Measurements from ENCODE around the gene GPC5.

Gene GPC5

DNA sequence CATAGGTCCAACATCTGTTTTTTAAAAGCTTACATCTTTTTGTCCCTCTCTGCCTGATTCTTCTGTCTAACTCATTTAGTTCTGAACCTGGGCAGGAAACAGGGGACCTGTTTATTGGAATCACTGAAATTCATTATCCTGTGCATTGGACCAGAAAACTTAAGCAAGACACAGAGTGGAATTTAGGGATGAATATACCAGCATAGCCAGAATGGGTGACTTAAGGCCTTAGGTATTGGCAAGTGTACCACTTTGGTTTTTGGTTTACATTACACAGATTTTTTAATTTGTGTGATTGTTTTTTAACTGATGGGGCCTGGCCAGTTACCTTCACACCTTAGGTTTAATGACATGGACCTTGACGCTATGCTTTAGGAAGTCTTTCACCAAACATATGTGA lies 232.5 kb downstream of the GPC5 start:
- no peak for DNase-seq (ENCODE audit: low read depth)
- Histone ChIP-seq H3K4me3 (ENCODE audit: low read length) (no peak overlapping the region), H3K9ac (ENCODE audit: low read length) (no peak overlapping the region), H3K27me3 (replicated peaks; ENCODE audit: control insufficient read depth, insufficient read depth, low read length) (no peaks in the 10 kb centered on the region), H3K9me3 (ENCODE audit: control insufficient read depth, low read length) (no peaks in the 10 kb centered on the region), H3K36me3 (ENCODE audit: control insufficient read depth, insufficient read depth, low read length, severe bottlenecking) (no peaks in the 10 kb centered on the region), H3K4me1 (ENCODE audit: control insufficient read depth, insufficient read depth, low read length) (peaks cover 17% of the 10 kb centered on the region)

DNA sequence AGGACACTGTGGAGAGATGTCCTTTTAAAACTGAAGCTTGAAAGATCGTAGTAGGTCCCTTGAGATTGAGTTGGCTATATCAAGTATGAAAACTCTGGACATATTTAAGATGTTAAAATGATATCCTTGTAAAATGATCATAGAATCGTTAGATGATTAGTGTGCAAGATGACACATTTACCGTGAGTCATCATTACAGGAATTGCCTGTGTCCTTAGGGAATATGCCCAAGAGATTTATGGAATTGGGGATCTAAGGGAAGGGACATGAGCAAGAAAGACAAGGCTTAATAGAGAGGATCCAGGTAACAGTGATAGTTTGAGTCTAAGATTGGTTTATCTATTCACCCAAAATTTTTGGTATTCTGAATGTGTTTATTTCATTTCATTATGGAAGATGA lies 233.7 kb downstream of the GPC5 start:
- H3K4me1 ChIP-seq (ENCODE audit: control insufficient read depth, insufficient read depth, low read length): peaks cover 17% of the 10 kb centered on the region

DNA sequence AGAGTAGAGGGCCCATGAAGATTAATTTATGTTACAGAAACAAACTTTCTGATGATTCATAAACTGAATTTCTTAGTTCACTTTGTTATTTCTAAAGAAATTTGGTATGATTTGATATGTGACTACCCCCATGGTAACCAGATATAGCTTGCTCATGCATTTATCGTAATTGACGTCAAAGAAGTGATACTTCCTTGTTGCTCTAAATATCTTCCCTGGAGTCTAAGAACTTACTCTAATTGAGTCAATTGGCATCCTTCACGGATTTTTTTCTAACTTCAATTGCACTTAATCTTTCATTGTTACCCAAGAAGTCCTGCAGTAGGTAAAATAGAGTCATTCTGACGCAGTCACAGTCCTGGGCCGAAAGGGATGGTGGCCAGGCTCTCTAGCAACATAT lies 240.9 kb downstream of the GPC5 start:
- no peak for DNase-seq (ENCODE audit: low read depth)
- H3K36me3 ChIP-seq (ENCODE audit: control insufficient read depth, insufficient read depth, low read length, severe bottlenecking): no peaks in the 10 kb centered on the region
- no peak overlapping the region for H3K9ac ChIP-seq (ENCODE audit: low read length)
- no peaks in the 10 kb centered on the region for H3K27me3 ChIP-seq (replicated peaks; ENCODE audit: control insufficient read depth, insufficient read depth, low read length)
- no peak overlapping the region for H3K4me3 ChIP-seq (ENCODE audit: low read length)
- peaks cover 4% of the 10 kb centered on the region for H3K4me1 ChIP-seq (ENCODE audit: control insufficient read depth, insufficient read depth, low read length)
- no peaks in the 10 kb centered on the region for H3K9me3 ChIP-seq (ENCODE audit: control insufficient read depth, low read length)

More for the DNA sequence above, 233.7 kb downstream of the GPC5 start:
- Histone ChIP-seq H3K9ac (ENCODE audit: low read length) (no peak overlapping the region), H3K27me3 (replicated peaks; ENCODE audit: control insufficient read depth, insufficient read depth, low read length) (no peaks in the 10 kb centered on the region), H3K4me3 (ENCODE audit: low read length) (no peak overlapping the region), H3K36me3 (ENCODE audit: control insufficient read depth, insufficient read depth, low read length, severe bottlenecking) (no peaks in the 10 kb centered on the region), H3K9me3 (ENCODE audit: control insufficient read depth, low read length) (no peaks in the 10 kb centered on the region)
- DNase-seq (ENCODE audit: low read depth): no peak

DNA sequence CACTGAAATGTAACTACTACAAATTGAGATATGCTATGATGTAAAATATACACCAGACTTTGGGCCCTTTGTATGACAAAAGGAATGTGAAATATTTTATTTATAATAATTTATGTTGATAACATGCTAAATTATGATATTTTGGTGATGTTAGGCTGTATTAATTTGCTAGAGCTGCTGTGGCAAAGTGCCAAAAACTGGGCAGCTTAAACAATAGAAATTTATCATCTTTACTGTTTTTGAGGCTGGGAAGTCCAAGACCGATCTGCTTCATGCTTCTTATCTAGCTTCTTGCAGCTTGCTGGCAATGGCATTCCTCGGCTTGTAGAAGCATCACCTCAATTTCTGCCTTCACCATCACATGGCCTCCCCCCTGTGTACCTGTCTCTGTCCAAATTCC lies 245.0 kb downstream of the GPC5 start:
- H3K9ac ChIP-seq (ENCODE audit: low read length): no peak overlapping the region
- H3K27me3 ChIP-seq (replicated peaks; ENCODE audit: control insufficient read depth, insufficient read depth, low read length): no peaks in the 10 kb centered on the region
- peaks cover 26% of the 10 kb centered on the region for H3K4me1 ChIP-seq (ENCODE audit: control insufficient read depth, insufficient read depth, low read length)
- H3K36me3 ChIP-seq (ENCODE audit: control insufficient read depth, insufficient read depth, low read length, severe bottlenecking): no peaks in the 10 kb centered on the region
- no peak overlapping the region for H3K4me3 ChIP-seq (ENCODE audit: low read length)
- H3K9me3 ChIP-seq (ENCODE audit: control insufficient read depth, low read length): no peaks in the 10 kb centered on the region
- no peak for DNase-seq (ENCODE audit: low read depth)

DNA sequence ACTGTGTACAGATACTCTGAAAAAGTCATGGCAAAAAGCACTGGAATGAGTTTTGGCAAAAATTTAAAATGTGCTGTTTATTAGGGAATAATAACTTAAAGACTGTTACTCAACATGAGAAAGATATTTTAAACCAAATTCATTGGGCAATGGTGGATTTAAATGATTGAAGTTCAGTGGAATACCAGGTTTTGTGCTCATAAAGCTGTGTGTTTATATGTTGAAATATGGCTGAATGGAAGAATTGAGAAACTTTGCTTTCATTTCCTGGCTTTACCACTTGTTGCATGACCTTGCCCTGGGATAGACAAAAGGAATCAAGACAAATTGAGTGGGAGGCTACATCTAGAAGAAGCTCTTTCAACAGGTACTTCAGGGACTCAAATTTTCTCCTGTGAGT lies 246.4 kb downstream of the GPC5 start:
- no peak overlapping the region for H3K9ac ChIP-seq (ENCODE audit: low read length)
- peaks cover 26% of the 10 kb centered on the region for H3K4me1 ChIP-seq (ENCODE audit: control insufficient read depth, insufficient read depth, low read length)
- no peak overlapping the region for H3K4me3 ChIP-seq (ENCODE audit: low read length)
- no peaks in the 10 kb centered on the region for H3K36me3 ChIP-seq (ENCODE audit: control insufficient read depth, insufficient read depth, low read length, severe bottlenecking)
- no peak for DNase-seq (ENCODE audit: low read depth)
- H3K9me3 ChIP-seq (ENCODE audit: control insufficient read depth, low read length): no peaks in the 10 kb centered on the region
- no peaks in the 10 kb centered on the region for H3K27me3 ChIP-seq (replicated peaks; ENCODE audit: control insufficient read depth, insufficient read depth, low read length)

DNA sequence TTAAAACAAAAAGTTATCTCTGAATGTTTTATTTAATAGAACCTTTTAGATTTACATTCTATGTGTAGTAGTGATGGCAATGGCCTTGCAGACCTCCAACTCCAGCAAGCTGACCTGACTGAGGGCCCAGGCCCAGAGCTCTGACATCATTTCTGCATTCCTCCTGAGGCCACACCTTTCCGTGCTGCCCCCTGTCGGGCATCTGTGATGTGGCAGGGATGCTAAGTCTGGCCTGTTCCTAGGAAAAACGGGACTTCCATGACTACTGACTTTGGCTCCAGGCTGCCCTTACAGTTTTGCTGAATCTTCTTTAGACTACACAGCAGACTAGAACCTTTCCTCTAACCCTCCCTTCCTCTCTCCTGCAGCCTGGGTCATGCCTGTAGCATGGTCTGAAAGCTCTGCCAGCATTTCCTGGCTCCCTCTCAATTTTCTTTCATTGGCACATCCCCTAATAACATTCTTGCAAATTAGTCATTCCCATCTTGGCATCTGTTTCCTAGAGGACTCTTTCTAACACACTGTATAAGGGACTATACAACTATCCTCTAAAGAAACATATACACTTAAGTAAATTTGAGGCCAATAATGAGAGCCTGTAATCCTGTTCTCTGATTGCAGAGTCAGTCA lies 249.1 kb downstream of the GPC5 start:
- H3K4me1 ChIP-seq (ENCODE audit: control insufficient read depth, insufficient read depth, low read length): peaks cover 29% of the 10 kb centered on the region
- DNase-seq (ENCODE audit: low read depth): no peak
- no peaks in the 10 kb centered on the region for H3K27me3 ChIP-seq (replicated peaks; ENCODE audit: control insufficient read depth, insufficient read depth, low read length)
- H3K4me3 ChIP-seq (ENCODE audit: low read length): no peak overlapping the region
- H3K9ac ChIP-seq (ENCODE audit: low read length): no peak overlapping the region
- no peaks in the 10 kb centered on the region for H3K9me3 ChIP-seq (ENCODE audit: control insufficient read depth, low read length)
- no peaks in the 10 kb centered on the region for H3K36me3 ChIP-seq (ENCODE audit: control insufficient read depth, insufficient read depth, low read length, severe bottlenecking)

DNA sequence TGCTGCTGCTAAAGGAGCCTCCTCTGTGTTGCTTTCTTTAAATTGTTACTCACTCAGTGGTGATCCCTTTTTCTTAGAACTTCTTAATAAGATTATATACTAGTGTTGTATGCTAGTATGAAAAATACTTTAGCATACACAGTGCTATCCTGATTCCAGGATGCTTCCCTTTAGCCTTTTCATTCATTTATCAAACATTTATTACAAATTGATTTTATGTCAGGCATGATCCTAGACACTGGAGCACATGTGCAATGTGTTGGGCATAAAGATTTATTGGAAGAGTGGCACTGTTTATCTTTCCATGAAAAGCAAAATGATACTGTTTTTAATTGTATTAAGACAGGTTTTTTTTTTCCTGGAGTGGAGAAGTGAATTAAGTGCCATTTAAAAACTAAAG lies 249.6 kb downstream of the GPC5 start:
- no peaks in the 10 kb centered on the region for H3K36me3 ChIP-seq (ENCODE audit: control insufficient read depth, insufficient read depth, low read length, severe bottlenecking)
- no peak for DNase-seq (ENCODE audit: low read depth)

DNA sequence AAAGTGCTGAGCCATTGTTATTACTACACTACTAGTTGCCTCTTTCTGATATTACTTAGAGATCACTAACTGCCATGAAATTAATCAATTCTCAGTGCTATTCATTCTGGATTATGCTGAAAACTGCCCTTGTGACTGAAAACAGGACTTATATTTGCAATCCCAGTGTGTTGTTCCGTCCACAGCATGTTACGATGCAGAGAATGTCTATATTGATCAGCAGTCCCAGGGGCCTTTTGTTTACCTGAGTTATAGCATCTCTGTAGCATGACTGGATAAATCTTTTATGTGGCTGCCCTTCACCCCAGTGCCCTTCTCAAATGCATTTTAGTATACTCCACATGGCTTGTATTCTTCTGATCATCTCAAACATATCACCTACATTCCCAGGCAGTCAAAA lies 251.0 kb downstream of the GPC5 start:
- H3K9me3 ChIP-seq (ENCODE audit: control insufficient read depth, low read length): no peaks in the 10 kb centered on the region
- no peak overlapping the region for H3K4me3 ChIP-seq (ENCODE audit: low read length)
- H3K27me3 ChIP-seq (replicated peaks; ENCODE audit: control insufficient read depth, insufficient read depth, low read length): no peaks in the 10 kb centered on the region
- H3K36me3 ChIP-seq (ENCODE audit: control insufficient read depth, insufficient read depth, low read length, severe bottlenecking): no peaks in the 10 kb centered on the region
- DNase-seq (ENCODE audit: low read depth): no peak
- no peak overlapping the region for H3K9ac ChIP-seq (ENCODE audit: low read length)
- peaks cover 23% of the 10 kb centered on the region for H3K4me1 ChIP-seq (ENCODE audit: control insufficient read depth, insufficient read depth, low read length)

More for the DNA sequence above, 249.6 kb downstream of the GPC5 start:
- H3K9me3 ChIP-seq (ENCODE audit: control insufficient read depth, low read length): no peaks in the 10 kb centered on the region
- no peak overlapping the region for H3K9ac ChIP-seq (ENCODE audit: low read length)
- H3K27me3 ChIP-seq (replicated peaks; ENCODE audit: control insufficient read depth, insufficient read depth, low read length): no peaks in the 10 kb centered on the region
- no peak overlapping the region for H3K4me3 ChIP-seq (ENCODE audit: low read length)
- peaks cover 29% of the 10 kb centered on the region for H3K4me1 ChIP-seq (ENCODE audit: control insufficient read depth, insufficient read depth, low read length)

DNA sequence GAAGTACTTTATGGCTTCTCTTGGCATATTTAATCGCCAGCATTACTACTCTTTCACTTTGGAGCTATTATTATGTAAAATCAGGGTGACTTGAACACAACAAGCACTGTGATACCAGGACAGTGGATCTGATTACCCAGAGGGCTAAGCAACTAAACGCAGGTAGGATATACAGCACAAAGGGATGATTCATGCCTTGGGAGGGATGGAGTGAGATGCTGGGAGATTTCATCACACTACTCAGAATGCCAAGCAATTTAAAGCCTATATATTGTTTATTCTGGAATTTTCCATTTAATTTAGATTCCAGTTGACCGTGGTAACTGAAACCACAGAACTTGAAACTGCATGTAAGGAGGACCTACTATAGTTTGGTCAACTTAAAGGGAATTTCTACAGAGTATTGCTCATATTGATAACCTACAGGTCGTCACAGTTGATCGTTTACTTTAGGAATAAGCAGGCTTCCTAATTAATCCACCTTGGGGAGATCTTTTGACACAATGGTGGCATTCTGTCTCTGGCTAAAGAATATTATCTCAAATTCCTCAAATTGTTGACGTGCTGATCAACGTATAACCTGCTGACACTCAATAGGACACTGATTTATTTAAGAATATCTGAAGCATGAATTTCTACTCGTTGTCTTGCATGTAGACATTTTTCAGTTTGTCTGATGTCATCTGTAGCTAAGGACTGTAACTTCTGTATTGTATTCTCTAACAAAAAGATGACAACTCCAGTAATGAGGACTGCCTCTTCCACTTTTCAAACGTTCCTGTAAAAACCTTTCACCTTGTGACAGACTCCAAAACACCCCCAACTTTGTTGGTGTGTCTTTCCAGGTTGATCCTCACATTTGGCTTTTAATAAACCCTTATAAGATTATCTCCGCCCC lies 254.2 kb downstream of the GPC5 start:
- no peaks in the 10 kb centered on the region for H3K36me3 ChIP-seq (ENCODE audit: control insufficient read depth, insufficient read depth, low read length, severe bottlenecking)
- H3K9ac ChIP-seq (ENCODE audit: low read length): no peak overlapping the region
- DNase-seq (ENCODE audit: low read depth): no peak
- no peak overlapping the region for H3K4me3 ChIP-seq (ENCODE audit: low read length)
- no peaks in the 10 kb centered on the region for H3K27me3 ChIP-seq (replicated peaks; ENCODE audit: control insufficient read depth, insufficient read depth, low read length)
- H3K9me3 ChIP-seq (ENCODE audit: control insufficient read depth, low read length): no peaks in the 10 kb centered on the region
- peaks cover 9% of the 10 kb centered on the region for H3K4me1 ChIP-seq (ENCODE audit: control insufficient read depth, insufficient read depth, low read length)

DNA sequence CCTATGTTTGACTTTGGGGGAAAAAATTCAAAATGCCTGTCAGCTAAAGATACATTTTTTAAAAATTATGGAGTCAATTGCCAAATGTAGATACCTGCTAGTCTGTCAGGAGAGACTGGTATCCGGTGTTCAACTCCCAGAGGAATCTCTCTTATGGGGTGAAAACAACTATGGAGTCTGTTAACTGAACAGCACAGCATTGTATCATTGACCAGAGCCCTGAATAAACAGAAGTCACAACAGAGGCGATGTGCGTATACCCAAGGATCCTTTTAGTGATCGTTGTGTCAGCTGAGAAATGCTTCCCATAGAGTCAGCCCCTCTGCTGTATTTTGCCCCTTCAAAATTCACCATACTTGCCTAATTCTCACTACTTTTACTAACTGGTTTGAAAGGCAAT lies 257.3 kb downstream of the GPC5 start:
- no peak for DNase-seq (ENCODE audit: low read depth)
- H3K9ac ChIP-seq (ENCODE audit: low read length): no peak overlapping the region
- H3K4me1 ChIP-seq (ENCODE audit: control insufficient read depth, insufficient read depth, low read length): no peaks in the 10 kb centered on the region
- H3K9me3 ChIP-seq (ENCODE audit: control insufficient read depth, low read length): no peaks in the 10 kb centered on the region
- no peak overlapping the region for H3K4me3 ChIP-seq (ENCODE audit: low read length)
- no peaks in the 10 kb centered on the region for H3K36me3 ChIP-seq (ENCODE audit: control insufficient read depth, insufficient read depth, low read length, severe bottlenecking)
- H3K27me3 ChIP-seq (replicated peaks; ENCODE audit: control insufficient read depth, insufficient read depth, low read length): no peaks in the 10 kb centered on the region

DNA sequence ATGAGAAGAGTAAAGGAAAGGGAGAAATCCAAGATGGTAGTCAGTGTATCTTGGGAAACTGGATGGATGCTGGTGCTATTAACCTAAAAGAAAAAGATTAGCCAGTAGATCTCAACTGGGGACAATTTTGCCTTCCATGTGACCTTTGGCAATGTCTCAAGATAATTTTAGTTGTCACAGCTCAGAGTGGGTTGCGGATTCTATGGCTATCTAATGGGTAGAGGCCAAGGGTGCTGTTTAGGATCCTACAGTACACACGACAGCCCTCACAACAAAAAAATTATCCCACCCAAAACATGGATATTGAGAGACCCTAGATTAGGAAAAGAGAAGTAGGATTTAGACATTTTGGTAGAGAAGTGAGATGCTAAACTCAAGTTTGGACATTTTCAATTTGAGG lies 258.9 kb downstream of the GPC5 start:
- Histone ChIP-seq H3K36me3 (ENCODE audit: control insufficient read depth, insufficient read depth, low read length, severe bottlenecking) (no peaks in the 10 kb centered on the region), H3K4me3 (ENCODE audit: low read length) (no peak overlapping the region), H3K9ac (ENCODE audit: low read length) (no peak overlapping the region), H3K9me3 (ENCODE audit: control insufficient read depth, low read length) (no peaks in the 10 kb centered on the region), H3K27me3 (replicated peaks; ENCODE audit: control insufficient read depth, insufficient read depth, low read length) (no peaks in the 10 kb centered on the region), H3K4me1 (ENCODE audit: control insufficient read depth, insufficient read depth, low read length) (no peaks in the 10 kb centered on the region)
- no peak for DNase-seq (ENCODE audit: low read depth)

All from adipocyte (in vitro differentiated cells).